Measurements from ENCODE around the gene DDX41. TPM values are rescaled to one million over a fixed set of nuclear protein-coding genes. Genes with fewer than 3 reads are reported as not detected.

Gene DDX41
- total RNA-seq, 1 experiment from 2014 or later: 136 TPM

DNA sequence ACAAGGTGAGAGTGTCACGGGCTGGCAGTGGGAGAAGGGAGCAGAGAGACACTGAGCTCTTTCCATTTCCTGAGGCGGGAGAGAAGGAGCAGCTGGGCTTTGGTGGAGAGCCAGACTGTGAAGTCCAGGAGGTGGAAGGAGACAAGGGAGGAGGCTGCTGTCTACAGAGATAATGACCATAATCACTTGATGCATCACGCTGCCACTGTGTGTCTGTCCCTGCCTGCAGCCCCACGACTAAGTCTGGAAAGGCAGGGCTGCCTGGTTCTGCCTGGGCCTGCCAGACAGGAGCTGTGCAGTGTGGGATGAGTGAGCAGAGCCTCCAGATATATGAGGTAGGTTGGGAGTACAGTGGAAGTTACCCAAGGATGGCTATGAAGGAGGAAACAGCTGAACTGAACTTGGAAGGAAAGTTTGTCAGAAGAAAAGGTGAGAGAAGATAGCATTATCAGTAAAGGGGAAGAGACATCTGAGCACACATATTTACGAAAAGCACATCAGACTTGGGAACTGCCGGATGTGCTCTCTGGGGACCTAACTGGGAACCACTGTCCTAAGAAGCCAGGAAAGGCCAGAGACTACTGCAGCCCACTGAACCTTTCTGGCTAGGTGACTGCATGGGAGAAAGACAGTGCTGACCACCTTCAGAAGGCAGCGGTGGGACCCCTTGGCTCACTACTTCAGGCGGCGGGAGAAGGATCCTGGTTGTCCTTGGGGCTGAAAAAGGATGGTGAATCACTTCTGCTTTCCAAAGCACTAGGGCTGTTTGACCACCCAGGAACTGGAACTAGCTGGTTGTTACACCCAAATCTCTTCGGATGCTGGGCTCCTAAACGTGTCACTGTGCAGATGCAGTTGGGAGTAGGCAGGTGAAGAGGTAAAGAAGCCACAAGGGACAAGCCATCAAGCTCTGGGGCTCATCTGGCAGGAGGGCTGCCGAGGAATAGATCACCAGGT is 12.8 kb upstream of the DDX41 start:
- no peak overlapping the region for H3K4me3 Mint-ChIP-seq
- TF ChIP-seq SOX15 (CRISPR knock-in tag; IDR thresholded peaks at IDR 0.05): no peak
- TF ChIP-seq, protein P1, sequence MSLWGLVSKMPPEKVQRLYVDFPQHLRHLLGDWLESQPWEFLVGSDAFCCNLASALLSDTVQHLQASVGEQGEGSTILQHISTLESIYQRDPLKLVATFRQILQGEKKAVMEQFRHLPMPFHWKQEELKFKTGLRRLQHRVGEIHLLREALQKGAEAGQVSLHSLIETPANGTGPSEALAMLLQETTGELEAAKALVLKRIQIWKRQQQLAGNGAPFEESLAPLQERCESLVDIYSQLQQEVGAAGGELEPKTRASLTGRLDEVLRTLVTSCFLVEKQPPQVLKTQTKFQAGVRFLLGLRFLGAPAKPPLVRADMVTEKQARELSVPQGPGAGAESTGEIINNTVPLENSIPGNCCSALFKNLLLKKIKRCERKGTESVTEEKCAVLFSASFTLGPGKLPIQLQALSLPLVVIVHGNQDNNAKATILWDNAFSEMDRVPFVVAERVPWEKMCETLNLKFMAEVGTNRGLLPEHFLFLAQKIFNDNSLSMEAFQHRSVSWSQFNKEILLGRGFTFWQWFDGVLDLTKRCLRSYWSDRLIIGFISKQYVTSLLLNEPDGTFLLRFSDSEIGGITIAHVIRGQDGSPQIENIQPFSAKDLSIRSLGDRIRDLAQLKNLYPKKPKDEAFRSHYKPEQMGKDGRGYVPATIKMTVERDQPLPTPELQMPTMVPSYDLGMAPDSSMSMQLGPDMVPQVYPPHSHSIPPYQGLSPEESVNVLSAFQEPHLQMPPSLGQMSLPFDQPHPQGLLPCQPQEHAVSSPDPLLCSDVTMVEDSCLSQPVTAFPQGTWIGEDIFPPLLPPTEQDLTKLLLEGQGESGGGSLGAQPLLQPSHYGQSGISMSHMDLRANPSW (CRISPR knock-in tag; conservative IDR thresholded peaks at IDR 0.05; ENCODE audit: low read depth): no peak
- TF ChIP-seq, protein P2, sequence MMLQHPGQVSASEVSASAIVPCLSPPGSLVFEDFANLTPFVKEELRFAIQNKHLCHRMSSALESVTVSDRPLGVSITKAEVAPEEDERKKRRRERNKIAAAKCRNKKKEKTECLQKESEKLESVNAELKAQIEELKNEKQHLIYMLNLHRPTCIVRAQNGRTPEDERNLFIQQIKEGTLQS (CRISPR knock-in tag; conservative IDR thresholded peaks at IDR 0.05): no peak
- TF ChIP-seq, protein P3, sequence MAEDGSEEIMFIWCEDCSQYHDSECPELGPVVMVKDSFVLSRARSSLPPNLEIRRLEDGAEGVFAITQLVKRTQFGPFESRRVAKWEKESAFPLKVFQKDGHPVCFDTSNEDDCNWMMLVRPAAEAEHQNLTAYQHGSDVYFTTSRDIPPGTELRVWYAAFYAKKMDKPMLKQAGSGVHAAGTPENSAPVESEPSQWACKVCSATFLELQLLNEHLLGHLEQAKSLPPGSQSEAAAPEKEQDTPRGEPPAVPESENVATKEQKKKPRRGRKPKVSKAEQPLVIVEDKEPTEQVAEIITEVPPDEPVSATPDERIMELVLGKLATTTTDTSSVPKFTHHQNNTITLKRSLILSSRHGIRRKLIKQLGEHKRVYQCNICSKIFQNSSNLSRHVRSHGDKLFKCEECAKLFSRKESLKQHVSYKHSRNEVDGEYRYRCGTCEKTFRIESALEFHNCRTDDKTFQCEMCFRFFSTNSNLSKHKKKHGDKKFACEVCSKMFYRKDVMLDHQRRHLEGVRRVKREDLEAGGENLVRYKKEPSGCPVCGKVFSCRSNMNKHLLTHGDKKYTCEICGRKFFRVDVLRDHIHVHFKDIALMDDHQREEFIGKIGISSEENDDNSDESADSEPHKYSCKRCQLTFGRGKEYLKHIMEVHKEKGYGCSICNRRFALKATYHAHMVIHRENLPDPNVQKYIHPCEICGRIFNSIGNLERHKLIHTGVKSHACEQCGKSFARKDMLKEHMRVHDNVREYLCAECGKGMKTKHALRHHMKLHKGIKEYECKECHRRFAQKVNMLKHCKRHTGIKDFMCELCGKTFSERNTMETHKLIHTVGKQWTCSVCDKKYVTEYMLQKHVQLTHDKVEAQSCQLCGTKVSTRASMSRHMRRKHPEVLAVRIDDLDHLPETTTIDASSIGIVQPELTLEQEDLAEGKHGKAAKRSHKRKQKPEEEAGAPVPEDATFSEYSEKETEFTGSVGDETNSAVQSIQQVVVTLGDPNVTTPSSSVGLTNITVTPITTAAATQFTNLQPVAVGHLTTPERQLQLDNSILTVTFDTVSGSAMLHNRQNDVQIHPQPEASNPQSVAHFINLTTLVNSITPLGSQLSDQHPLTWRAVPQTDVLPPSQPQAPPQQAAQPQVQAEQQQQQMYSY (CRISPR knock-in tag; IDR thresholded peaks at IDR 0.05): no peak
- TF ChIP-seq, protein P4, sequence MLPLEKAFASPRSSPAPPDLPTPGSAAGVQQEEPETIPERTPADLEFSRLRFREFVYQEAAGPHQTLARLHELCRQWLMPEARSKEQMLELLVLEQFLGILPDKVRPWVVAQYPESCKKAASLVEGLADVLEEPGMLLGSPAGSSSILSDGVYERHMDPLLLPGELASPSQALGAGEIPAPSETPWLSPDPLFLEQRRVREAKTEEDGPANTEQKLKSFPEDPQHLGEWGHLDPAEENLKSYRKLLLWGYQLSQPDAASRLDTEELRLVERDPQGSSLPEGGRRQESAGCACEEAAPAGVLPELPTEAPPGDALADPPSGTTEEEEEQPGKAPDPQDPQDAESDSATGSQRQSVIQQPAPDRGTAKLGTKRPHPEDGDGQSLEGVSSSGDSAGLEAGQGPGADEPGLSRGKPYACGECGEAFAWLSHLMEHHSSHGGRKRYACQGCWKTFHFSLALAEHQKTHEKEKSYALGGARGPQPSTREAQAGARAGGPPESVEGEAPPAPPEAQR (CRISPR knock-in tag; IDR thresholded peaks at IDR 0.05): no peak
- no peak for TF ChIP-seq FOXJ3 (CRISPR knock-in tag; IDR thresholded peaks at IDR 0.05; ENCODE audit: borderline replicate concordance)
- TF ChIP-seq, protein P5, sequence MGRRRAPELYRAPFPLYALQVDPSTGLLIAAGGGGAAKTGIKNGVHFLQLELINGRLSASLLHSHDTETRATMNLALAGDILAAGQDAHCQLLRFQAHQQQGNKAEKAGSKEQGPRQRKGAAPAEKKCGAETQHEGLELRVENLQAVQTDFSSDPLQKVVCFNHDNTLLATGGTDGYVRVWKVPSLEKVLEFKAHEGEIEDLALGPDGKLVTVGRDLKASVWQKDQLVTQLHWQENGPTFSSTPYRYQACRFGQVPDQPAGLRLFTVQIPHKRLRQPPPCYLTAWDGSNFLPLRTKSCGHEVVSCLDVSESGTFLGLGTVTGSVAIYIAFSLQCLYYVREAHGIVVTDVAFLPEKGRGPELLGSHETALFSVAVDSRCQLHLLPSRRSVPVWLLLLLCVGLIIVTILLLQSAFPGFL (CRISPR knock-in tag; IDR thresholded peaks at IDR 0.05; ENCODE audit: borderline replicate concordance): no peak
- TF ChIP-seq ZNF671 (CRISPR knock-in tag; IDR thresholded peaks at IDR 0.05): no peak
- TF ChIP-seq ZNF121 (CRISPR knock-in tag; IDR thresholded peaks at IDR 0.05): no peak
- TF ChIP-seq MYBL2 (CRISPR knock-in tag; IDR thresholded peaks at IDR 0.05): no peak
- no peak for TF ChIP-seq SP1 (CRISPR knock-in tag; conservative IDR thresholded peaks at IDR 0.05)
- no peak for TF ChIP-seq ZNF232 (CRISPR knock-in tag; IDR thresholded peaks at IDR 0.05)
- TF ChIP-seq, protein P6, sequence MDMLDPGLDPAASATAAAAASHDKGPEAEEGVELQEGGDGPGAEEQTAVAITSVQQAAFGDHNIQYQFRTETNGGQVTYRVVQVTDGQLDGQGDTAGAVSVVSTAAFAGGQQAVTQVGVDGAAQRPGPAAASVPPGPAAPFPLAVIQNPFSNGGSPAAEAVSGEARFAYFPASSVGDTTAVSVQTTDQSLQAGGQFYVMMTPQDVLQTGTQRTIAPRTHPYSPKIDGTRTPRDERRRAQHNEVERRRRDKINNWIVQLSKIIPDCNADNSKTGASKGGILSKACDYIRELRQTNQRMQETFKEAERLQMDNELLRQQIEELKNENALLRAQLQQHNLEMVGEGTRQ (CRISPR knock-in tag; IDR thresholded peaks at IDR 0.05): no peak
- TF ChIP-seq TP53 (CRISPR knock-in tag; IDR thresholded peaks at IDR 0.05): no peak
- no peak for TF ChIP-seq GABPB1 (CRISPR knock-in tag; IDR thresholded peaks at IDR 0.05)
- no peak for TF ChIP-seq CREM (CRISPR knock-in tag; IDR thresholded peaks at IDR 0.05)
- TF ChIP-seq PRRX2 (CRISPR knock-in tag; IDR thresholded peaks at IDR 0.05): no peak
- TF ChIP-seq, protein P7, sequence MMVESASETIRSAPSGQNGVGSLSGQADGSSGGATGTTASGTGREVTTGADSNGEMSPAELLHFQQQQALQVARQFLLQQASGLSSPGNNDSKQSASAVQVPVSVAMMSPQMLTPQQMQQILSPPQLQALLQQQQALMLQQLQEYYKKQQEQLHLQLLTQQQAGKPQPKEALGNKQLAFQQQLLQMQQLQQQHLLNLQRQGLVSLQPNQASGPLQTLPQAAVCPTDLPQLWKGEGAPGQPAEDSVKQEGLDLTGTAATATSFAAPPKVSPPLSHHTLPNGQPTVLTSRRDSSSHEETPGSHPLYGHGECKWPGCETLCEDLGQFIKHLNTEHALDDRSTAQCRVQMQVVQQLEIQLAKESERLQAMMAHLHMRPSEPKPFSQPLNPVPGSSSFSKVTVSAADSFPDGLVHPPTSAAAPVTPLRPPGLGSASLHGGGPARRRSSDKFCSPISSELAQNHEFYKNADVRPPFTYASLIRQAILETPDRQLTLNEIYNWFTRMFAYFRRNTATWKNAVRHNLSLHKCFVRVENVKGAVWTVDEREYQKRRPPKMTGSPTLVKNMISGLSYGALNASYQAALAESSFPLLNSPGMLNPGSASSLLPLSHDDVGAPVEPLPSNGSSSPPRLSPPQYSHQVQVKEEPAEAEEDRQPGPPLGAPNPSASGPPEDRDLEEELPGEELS (CRISPR knock-in tag; IDR thresholded peaks at IDR 0.05): no peak
- TF ChIP-seq SMAD4 (CRISPR knock-in tag; IDR thresholded peaks at IDR 0.05): no peak

More for the DNA sequence above, 12.8 kb upstream of the DDX41 start:
- ATAC-seq: no peak
- ChIA-PET POLR2A (no interaction called here), CTCF (interaction anchor here (1.0 to 1.6 kb wide), 3 partner anchors 8 to 29 kb away, joined by 4 read pairs; partner anchors contain the start of gene DOK3)
- no peak for DNase-seq (ENCODE audit: low spot score)
- H3K36me3 Mint-ChIP-seq: peaks cover 27% of the 10 kb centered on the region
- no peak overlapping the region for H3K27ac Mint-ChIP-seq
- no peaks in the 10 kb centered on the region for H3K9me3 Mint-ChIP-seq
- H3K4me1 Mint-ChIP-seq: no peaks in the 10 kb centered on the region
- H3K27me3 Mint-ChIP-seq (ENCODE audit: low read depth): no peaks in the 10 kb centered on the region

Data from WTC11 (cell line).